Cardiac atrium fibroblast (primary cell): ENCODE measurements around the gene GCA. TPM values are rescaled to one million over a fixed set of nuclear protein-coding genes. Genes with fewer than 3 reads are reported as not detected.

Experiments used
- total RNA-seq: library from RNA; depleted of rRNA; stranded (reverse); fragments of >200 nt; gene quantifications from 2 replicates; pipeline ENCODE4 v1.2.3, GENCODE V29; 2015

GCA gene, protein sequence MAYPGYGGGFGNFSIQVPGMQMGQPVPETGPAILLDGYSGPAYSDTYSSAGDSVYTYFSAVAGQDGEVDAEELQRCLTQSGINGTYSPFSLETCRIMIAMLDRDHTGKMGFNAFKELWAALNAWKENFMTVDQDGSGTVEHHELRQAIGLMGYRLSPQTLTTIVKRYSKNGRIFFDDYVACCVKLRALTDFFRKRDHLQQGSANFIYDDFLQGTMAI
- total RNA-seq: 0.36 and 9.9 TPM in 2 replicates

GRCh38 chr2:162343824-162344616, at the start of gene GCA:
Gene GCA, plus strand, starts transcription at chr2:162344132. Its CDS starts 117 bp downstream, at chr2:162344249.

GRCh38 chr2:162318328-162319180, 25.4 kb upstream of the GCA start, which contains the start of gene IFIH1:
Gene IFIH1, minus strand, starts transcription at chr2:162318684. Its CDS starts 377 bp downstream, at chr2:162318307.

Other genes starting within 250 kb of the GCA start
- not detected in 2 replicates for gene GCG, start 191.9 kb upstream of the GCA start, total RNA-seq
- gene FAP, start 100.7 kb upstream of the GCA start, total RNA-seq: 5.1 and 12.8 TPM in 2 replicates
- gene IFIH1, start 25.4 kb upstream of the GCA start, total RNA-seq: 3.1 and 3.9 TPM in 2 replicates